Measurements from ENCODE around the gene EDIL3.

DNA sequence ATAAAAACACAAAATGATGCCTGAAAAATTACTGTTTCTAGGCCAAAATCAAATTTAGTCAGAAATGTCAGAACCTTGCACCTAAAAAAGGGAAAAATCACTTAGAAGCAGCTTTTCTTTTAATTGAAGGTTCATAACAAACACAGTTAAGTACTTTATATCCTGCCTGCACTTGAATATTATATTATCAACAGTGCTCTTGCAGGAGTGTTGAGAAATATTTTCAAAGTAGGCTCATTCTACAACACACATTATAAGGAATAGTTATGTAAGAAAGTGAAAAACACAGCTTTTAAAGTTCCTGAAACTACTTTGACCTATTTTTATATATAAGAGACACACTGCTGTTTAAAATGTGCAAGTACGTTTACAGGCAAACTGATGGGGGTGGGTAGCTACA lies 8.3 kb downstream of the EDIL3 start:
- no peak for TF ChIP-seq CTCF (conservative IDR thresholded peaks at IDR 0.05 in 1 of 2, IDR thresholded peaks at IDR 0.05 in 1 of 2; ENCODE audit: extremely low read depth in 1 of 2, insufficient read depth in 1 of 2, low read depth in 1 of 2, low read length in 2 of 2)
- TF ChIP-seq EZH2 (IDR thresholded peaks at IDR 0.05; ENCODE audit: borderline replicate concordance, low read length), result no peak
